CD4-positive, alpha-beta memory T cell (primary cell): ENCODE results near the gene SLC9A9. TPM values are rescaled to one million over a fixed set of nuclear protein-coding genes. Genes with fewer than 3 reads are reported as not detected.

ENCODE experiments used
- CTCF ChIA-PET: fragments of 350-600 bp; sonication (Branson Sonifier 250); formaldehyde crosslinking; loops from one replicate; lab custom pipeline; 2021; ENCODE audit warnings: inconsistent platforms; ENCODE audit not compliant: partially characterized antibody; lab: Charles Lee
- POLR2A ChIA-PET: fragments of 350-600 bp; sonication (Branson Sonifier 250); formaldehyde crosslinking; loops from one replicate; lab custom pipeline; 2021; ENCODE audit not compliant: partially characterized antibody; lab: Charles Lee
- DNase-seq, 5 donors: peaks; one replicate each; pipeline versions ENCODE4 v3.0.0 to v3.0.0-alpha.2; 2020 to 2022; ENCODE audit warnings: mixed read lengths in 1 of 5
- H3K27ac ChIP-seq: one replicate; pipeline ENCODE4 v1.7.0; 2013; ENCODE audit warnings: low read depth, low read length
- H3K27me3 ChIP-seq: 2 replicates; pipeline ENCODE4 v1.7.0; 2013; ENCODE audit warnings: mild to moderate bottlenecking, low read length, moderate library complexity; ENCODE audit not compliant: insufficient read depth
- H3K36me3 ChIP-seq: 2 replicates; pipeline ENCODE4 v1.7.0; 2013; ENCODE audit warnings: mild to moderate bottlenecking, low read length, moderate library complexity; ENCODE audit not compliant: insufficient read depth
- H3K4me1 ChIP-seq: 2 replicates; pipeline ENCODE4 v1.7.0; 2013; ENCODE audit warnings: mild to moderate bottlenecking, low read length, moderate library complexity; ENCODE audit not compliant: insufficient read depth
- H3K4me3 ChIP-seq, 2 donors: one replicate each; pipeline ENCODE4 v1.7.0; 2013; ENCODE audit warnings: low read length in 2 of 2, mild to moderate bottlenecking in 1 of 2
- H3K9me3 ChIP-seq, 2 donors: one replicate each; pipeline ENCODE4 v1.7.0; 2013; ENCODE audit warnings: low read length in 2 of 2, control low read depth in 1 of 2; ENCODE audit not compliant: control insufficient read depth in 1 of 2
- H3K27ac Mint-ChIP-seq, 7 donors: one replicate each; pipeline ENCODE4 v1.8.0; 2020 to 2021; ENCODE audit warnings: mixed read lengths in 7 of 7, mild to moderate bottlenecking in 6 of 7, inconsistent platforms in 3 of 7, moderate library complexity in 3 of 7
- H3K27me3 Mint-ChIP-seq, 2 donors: one replicate each; pipeline ENCODE4 v1.8.0; 2020 to 2021; ENCODE audit warnings: mixed read lengths in 2 of 2
- H3K36me3 Mint-ChIP-seq, 2 donors: one replicate each; pipeline ENCODE4 v1.8.0; 2020 to 2021; ENCODE audit warnings: mixed read lengths in 2 of 2, inconsistent platforms in 1 of 2, mild to moderate bottlenecking in 1 of 2
- H3K4me1 Mint-ChIP-seq, 4 donors: one replicate each; pipeline ENCODE4 v1.8.0; 2020 to 2021; ENCODE audit warnings: mixed read lengths in 4 of 4, mild to moderate bottlenecking in 1 of 4
- H3K4me3 Mint-ChIP-seq, 8 donors: one replicate each; pipeline ENCODE4 v1.8.0; 2020 to 2021; ENCODE audit warnings: mixed read lengths in 8 of 8, mild to moderate bottlenecking in 7 of 8, moderate library complexity in 6 of 8, inconsistent platforms in 3 of 8
- H3K9me3 Mint-ChIP-seq, 8 donors: one replicate each; pipeline ENCODE4 v1.8.0; 2020 to 2021; ENCODE audit warnings: mixed read lengths in 8 of 8, mild to moderate bottlenecking in 5 of 8, inconsistent platforms in 3 of 8, moderate library complexity in 1 of 8
- intact Hi-C: fragments of 100-400 bp; cut with micrococcal nuclease; formaldehyde crosslinking; loops from one replicate; pipeline ENCODE4 v1.15.1; 2023
- polyA plus RNA-seq, 2 donors: library from polyadenylated mRNA; unstranded; fragments of 300-500 nt; fragmentation: Illumina TruSeq; gene quantifications; one replicate each; pipeline ENCODE4 v1.2.3, GENCODE V29; 2021
- total RNA-seq, 2 experiments: library from RNA; stranded (reverse); gene quantifications; one replicate each; pipeline ENCODE4 v1.2.3, GENCODE V29; 2021

Gene SLC9A9
- total and polyA plus RNA-seq, 4 experiments from 2014 or later = 30.8 to 35.5 (median 34.4) TPM

DNA sequence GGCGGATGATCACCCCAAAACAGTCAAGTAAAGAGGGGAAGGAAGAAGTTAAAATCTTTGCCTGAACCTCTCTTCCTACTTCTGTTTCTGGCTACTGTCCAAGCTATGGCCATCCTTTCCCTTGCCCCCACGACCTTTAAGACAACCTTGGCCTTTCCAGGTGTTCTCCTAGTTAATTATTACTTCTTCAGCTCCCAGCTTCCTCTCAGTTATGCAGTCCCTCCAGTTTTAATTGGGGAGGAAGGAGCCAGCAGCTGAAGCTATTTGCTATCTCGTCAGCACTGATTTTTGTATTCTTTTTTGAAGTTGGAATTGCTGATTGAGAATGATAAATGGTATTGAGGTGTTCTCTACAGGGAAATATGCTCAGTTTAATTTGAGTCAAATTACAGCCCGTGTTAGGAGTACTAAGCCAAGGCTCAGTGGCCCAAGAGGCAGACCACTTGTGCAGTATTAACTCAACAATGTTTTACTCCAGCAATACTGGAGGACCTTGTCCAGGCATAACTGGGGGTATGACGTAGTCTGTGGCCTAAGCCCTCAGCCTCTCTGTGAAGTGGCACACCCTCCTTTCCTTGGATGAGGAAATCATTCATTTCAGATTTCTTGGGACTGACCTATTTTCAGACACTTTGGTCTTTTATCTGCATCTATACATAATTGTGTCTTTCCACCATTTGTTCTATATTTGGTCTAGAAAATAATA lies 336.9 kb downstream of the SLC9A9 start:
- Mint-ChIP-seq H3K36me3 (peaks cover 0 to 3% of the 10 kb centered on the region in 2 donors), H3K4me1 (peaks cover 0 to 2% (median 0%) of the 10 kb centered on the region in 4 donors), H3K4me3 (no peak overlapping the region), H3K9me3 (no peaks in the 10 kb centered on the region), H3K27ac (no peak overlapping the region), H3K27me3 (no peaks in the 10 kb centered on the region)
- CTCF ChIA-PET = no interaction called here
- intact Hi-C loops = no loop called here
- POLR2A ChIA-PET = no interaction called here
- H3K4me3 ChIP-seq = no peak overlapping the region
- H3K4me1 ChIP-seq = no peaks in the 10 kb centered on the region
- H3K36me3 ChIP-seq = no peaks in the 10 kb centered on the region
- H3K27ac ChIP-seq = no peak overlapping the region
- no peak for DNase-seq
- H3K9me3 ChIP-seq = no peaks in the 10 kb centered on the region
- H3K27me3 ChIP-seq = no peaks in the 10 kb centered on the region

DNA sequence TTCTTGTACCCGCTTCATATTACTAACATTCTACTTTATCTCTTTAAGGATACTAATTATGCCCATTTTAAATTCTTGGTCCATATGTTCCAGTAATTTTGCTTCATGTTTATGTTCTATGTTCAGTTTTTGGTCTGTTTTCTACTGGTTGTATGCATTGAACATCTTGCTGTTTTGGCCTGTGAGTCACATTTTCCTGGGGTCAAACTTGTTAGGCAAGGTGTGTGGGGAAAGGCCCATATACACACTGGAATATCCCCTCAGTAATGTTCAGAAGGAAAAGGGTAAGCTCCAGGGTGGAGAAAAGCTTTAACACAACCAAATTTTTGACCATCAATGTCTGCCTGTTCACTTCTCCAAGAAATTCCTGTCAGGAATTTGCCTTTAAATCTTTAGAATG lies 337.7 kb downstream of the SLC9A9 start:
- H3K27ac ChIP-seq = no peak overlapping the region
- no peaks in the 10 kb centered on the region for H3K36me3 ChIP-seq
- H3K36me3 Mint-ChIP-seq = peaks cover 0 to 3% of the 10 kb centered on the region in 2 donors
- H3K27ac Mint-ChIP-seq = no peak overlapping the region
- ChIA-PET CTCF (no interaction called here), POLR2A (no interaction called here)
- H3K9me3 ChIP-seq = no peaks in the 10 kb centered on the region
- intact Hi-C loops = no loop called here
- no peak overlapping the region for H3K4me3 ChIP-seq
- no peaks in the 10 kb centered on the region for H3K27me3 ChIP-seq
- no peaks in the 10 kb centered on the region for H3K27me3 Mint-ChIP-seq
- DNase-seq = no peak
- H3K4me3 Mint-ChIP-seq = no peak overlapping the region
- no peaks in the 10 kb centered on the region for H3K4me1 ChIP-seq
- peaks cover 0 to 2% (median 0%) of the 10 kb centered on the region in 4 donors for H3K4me1 Mint-ChIP-seq
- H3K9me3 Mint-ChIP-seq = no peaks in the 10 kb centered on the region

DNA sequence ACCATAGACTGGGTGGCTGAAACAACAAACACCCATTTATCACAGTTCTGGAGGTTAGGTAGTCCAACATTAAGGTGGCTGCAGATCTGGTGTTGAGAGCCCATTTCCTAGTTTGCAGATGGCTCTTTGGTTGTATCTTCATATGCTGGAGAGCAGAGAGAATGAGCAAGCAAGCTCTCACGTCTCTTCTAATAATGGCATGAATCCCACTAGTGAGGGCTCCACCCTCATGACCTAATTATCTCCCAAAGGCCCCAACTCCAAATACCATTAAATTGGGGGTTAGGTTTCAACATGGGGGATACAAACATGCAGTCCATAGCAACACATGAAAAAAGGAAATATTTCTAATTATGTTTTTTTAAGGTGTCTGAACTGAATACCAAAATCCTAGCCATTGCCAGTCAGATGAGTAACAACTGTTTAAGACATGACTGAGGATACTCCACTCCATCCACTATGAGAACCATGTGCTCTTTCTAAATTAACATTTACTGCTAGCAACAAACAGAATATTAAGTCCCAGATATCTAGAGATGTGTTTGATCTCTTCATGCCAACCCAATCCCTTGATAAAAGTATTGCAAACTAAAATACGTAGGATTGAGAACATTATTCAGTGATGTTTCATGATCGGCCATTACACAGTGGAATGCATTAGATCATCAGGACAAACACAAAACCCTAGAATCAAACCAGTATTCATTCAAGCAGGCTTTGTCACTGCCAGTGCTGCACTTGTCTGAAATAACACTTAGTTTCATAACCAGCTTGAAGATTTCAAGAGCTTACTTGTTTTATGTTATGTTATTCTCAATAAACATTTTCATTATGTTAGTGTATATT lies 340.3 kb downstream of the SLC9A9 start:
- H3K9me3 Mint-ChIP-seq = no peaks in the 10 kb centered on the region
- Histone ChIP-seq H3K36me3 (no peaks in the 10 kb centered on the region), H3K27me3 (no peaks in the 10 kb centered on the region), H3K9me3 (no peaks in the 10 kb centered on the region), H3K27ac (no peak overlapping the region), H3K4me3 (no peak overlapping the region), H3K4me1 (no peaks in the 10 kb centered on the region)
- intact Hi-C loops = no loop called here
- peaks cover 0 to 3% of the 10 kb centered on the region in 2 donors for H3K36me3 Mint-ChIP-seq
- CTCF ChIA-PET = interaction anchor here (1.0 kb wide), 1 partner anchor 77 kb away, joined by 3 read pairs; no protein-coding TSS in a partner anchor
- H3K27me3 Mint-ChIP-seq = no peaks in the 10 kb centered on the region
- DNase-seq = no peak
- POLR2A ChIA-PET = no interaction called here
- H3K4me3 Mint-ChIP-seq = no peak overlapping the region
- peaks cover 0 to 2% (median 0%) of the 10 kb centered on the region in 4 donors for H3K4me1 Mint-ChIP-seq
- no peak overlapping the region for H3K27ac Mint-ChIP-seq

DNA sequence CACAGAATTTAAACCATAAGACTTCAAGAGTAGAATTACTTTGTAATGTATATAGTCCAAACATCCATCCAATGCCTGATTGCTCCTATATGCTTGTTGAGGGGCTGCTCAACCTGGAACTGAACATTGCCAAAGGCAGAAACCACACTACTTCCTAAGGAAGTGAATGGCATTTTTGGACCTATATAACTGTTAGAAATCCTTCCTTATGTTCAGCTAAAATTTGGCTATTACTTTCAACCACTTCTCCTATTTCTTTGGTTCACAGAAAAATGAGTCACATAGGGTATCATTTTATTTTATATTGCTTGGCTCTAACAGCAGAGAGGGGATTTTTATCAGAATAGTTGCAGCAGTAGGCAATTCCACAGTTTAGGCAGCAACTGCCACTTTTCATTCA lies 342.1 kb downstream of the SLC9A9 start:
- intact Hi-C loops = no loop called here
- peaks cover 0 to 3% of the 10 kb centered on the region in 2 donors for H3K36me3 Mint-ChIP-seq
- POLR2A ChIA-PET = no interaction called here

DNA sequence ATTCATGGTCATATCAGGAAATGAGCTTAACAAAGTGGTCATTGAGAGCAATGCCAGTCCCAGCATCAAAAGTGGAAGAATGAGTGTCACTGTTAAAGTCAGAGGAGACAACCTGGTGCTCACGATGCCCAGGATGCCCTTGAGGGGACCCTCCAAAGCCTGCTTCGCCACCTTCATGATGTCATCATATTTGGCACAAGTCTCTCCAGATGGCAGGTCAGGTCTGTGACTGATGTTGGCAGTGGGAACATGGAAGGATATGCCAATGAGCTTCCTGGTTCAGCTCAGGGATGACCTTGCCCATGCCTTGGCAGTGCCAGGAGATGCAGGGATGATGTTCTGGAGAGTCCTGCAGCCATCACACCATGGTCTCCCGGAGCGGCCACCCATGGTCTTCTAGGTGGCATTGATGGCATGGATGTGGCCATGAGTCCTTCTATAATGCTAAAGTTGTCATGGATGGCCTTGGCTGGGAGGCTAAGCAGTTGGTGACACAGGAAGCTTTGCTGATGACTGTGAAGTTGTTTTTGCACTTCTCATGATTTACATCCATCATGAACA lies 344.9 kb downstream of the SLC9A9 start:
- H3K36me3 ChIP-seq = no peaks in the 10 kb centered on the region
- H3K4me3 Mint-ChIP-seq = no peak overlapping the region
- H3K9me3 Mint-ChIP-seq = no peaks in the 10 kb centered on the region
- no peaks in the 10 kb centered on the region for H3K27me3 ChIP-seq
- peaks cover 0 to 3% of the 10 kb centered on the region in 2 donors for H3K36me3 Mint-ChIP-seq
- no peak for DNase-seq
- no peaks in the 10 kb centered on the region for H3K4me1 Mint-ChIP-seq
- no peaks in the 10 kb centered on the region for H3K27me3 Mint-ChIP-seq
- intact Hi-C loops = no loop called here
- no peak overlapping the region for H3K27ac Mint-ChIP-seq
- CTCF ChIA-PET = no interaction called here
- H3K9me3 ChIP-seq = no peaks in the 10 kb centered on the region
- no peaks in the 10 kb centered on the region for H3K4me1 ChIP-seq
- no peak overlapping the region for H3K4me3 ChIP-seq
- POLR2A ChIA-PET = no interaction called here
- H3K27ac ChIP-seq = no peak overlapping the region

More for the DNA sequence above, 342.1 kb downstream of the SLC9A9 start:
- H3K4me1 ChIP-seq = no peaks in the 10 kb centered on the region
- no peaks in the 10 kb centered on the region for H3K27me3 ChIP-seq
- no peak for DNase-seq
- no peak overlapping the region for H3K27ac Mint-ChIP-seq
- no peaks in the 10 kb centered on the region for H3K36me3 ChIP-seq
- H3K27ac ChIP-seq = no peak overlapping the region
- no peak overlapping the region for H3K4me3 ChIP-seq
- H3K9me3 ChIP-seq = no peaks in the 10 kb centered on the region
- no peak overlapping the region for H3K4me3 Mint-ChIP-seq
- H3K4me1 Mint-ChIP-seq = peaks cover 0 to 2% (median 0%) of the 10 kb centered on the region in 4 donors
- H3K27me3 Mint-ChIP-seq = no peaks in the 10 kb centered on the region
- CTCF ChIA-PET = no interaction called here
- H3K9me3 Mint-ChIP-seq = no peaks in the 10 kb centered on the region

DNA sequence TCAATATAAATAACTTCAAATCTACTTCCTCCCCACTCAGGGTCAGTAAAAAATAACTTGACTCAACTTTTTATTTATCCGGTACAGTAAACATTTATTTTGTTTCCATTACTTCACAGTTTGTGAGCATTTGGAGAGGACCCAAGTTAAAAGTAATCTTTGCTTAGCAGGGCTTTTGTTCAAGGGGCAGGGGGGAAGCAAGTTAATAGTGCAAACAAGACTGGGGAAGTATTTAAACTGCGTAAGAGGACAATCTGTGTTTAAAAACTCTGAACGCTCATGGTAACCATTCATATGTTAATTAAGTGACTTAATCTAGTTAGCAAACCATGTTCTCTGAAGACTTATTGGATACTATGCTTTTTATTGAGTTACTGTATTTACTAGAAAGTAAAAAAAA lies 346.2 kb downstream of the SLC9A9 start:
- no peak for DNase-seq
- no peak overlapping the region for H3K27ac ChIP-seq
- Mint-ChIP-seq H3K27ac (peak overlapping the region in 1 of 7 donors; percentile 32), H3K9me3 (no peaks in the 10 kb centered on the region), H3K27me3 (no peaks in the 10 kb centered on the region), H3K4me3 (no peak overlapping the region), H3K36me3 (peaks cover 0 to 3% of the 10 kb centered on the region in 2 donors), H3K4me1 (no peaks in the 10 kb centered on the region)
- CTCF ChIA-PET = no interaction called here
- H3K4me3 ChIP-seq = no peak overlapping the region
- H3K36me3 ChIP-seq = no peaks in the 10 kb centered on the region
- no peaks in the 10 kb centered on the region for H3K27me3 ChIP-seq
- intact Hi-C loops = no loop called here
- no peaks in the 10 kb centered on the region for H3K9me3 ChIP-seq
- POLR2A ChIA-PET = no interaction called here
- H3K4me1 ChIP-seq = no peaks in the 10 kb centered on the region

DNA sequence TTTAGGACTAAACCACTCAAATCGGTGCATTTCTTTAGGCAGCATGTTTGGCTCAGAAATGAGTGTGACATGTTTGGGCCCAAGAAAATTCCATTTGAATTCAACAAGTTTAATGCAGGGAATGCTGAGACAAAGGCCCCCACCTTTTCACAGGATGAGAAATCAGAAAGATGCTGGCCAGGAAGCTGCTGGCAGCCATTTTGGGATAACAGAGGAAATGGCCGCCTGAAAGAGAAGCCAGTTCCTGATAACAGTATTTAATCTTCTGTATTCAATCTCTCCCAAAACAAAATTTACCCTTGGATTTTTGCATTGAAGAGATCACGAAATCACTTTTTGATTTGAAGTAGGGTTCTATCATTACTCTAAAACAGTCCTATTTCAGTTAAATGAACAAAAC lies 350.9 kb downstream of the SLC9A9 start:
- Mint-ChIP-seq H3K9me3 (no peaks in the 10 kb centered on the region), H3K27ac (peak overlapping the region in 1 of 7 donors; percentile 6), H3K4me3 (no peak overlapping the region), H3K36me3 (peaks cover 5 to 19% of the 10 kb centered on the region in 2 donors), H3K27me3 (no peaks in the 10 kb centered on the region), H3K4me1 (no peaks in the 10 kb centered on the region)
- ChIA-PET POLR2A (no interaction called here), CTCF (no interaction called here)
- Histone ChIP-seq H3K4me1 (no peaks in the 10 kb centered on the region), H3K27me3 (no peaks in the 10 kb centered on the region), H3K4me3 (no peak overlapping the region), H3K9me3 (no peaks in the 10 kb centered on the region), H3K36me3 (no peaks in the 10 kb centered on the region), H3K27ac (no peak overlapping the region)
- DNase-seq = no peak
- intact Hi-C loops = no loop called here
